Gastroesophageal sphincter (tissue), 4 donors: ENCODE results near the gene AGRP. TPM values are rescaled to one million over a fixed set of nuclear protein-coding genes. Genes with fewer than 3 reads are reported as not detected.

Experiments used
- ATAC-seq: fragments of 150-250 bp; one replicate; pipeline ENCODE4 v1.9.1; 2016; ENCODE audit warnings: mild to moderate bottlenecking, moderate library complexity
- H3K27ac ChIP-seq, 4 donors: fragments of 200-600 bp; sonication (generic) in 3 of 4; 1 replicate in 3 of 4; 2 replicates in 1 of 4; pipeline ENCODE4 v1.5.1; 2016 to 2019
- H3K27me3 ChIP-seq: fragments of 200-600 bp; sonication (generic); one replicate; pipeline ENCODE4 v1.5.1; 2019
- H3K36me3 ChIP-seq, 2 donors: fragments of 200-600 bp; sonication (generic); one replicate each; pipeline ENCODE4 v1.5.1; 2019; ENCODE audit warnings: control low read depth in 1 of 2
- H3K4me1 ChIP-seq, 3 donors: fragments of 200-600 bp; sonication (generic); 1 replicate in 2 of 3; 2 replicates in 1 of 3; pipeline ENCODE4 v1.5.1; 2016 to 2019; ENCODE audit warnings: control low read depth in 2 of 3
- H3K4me3 ChIP-seq, 2 donors: fragments of 200-600 bp; sonication (generic); one replicate each; pipeline ENCODE4 v1.5.1; 2019; ENCODE audit warnings: mild to moderate bottlenecking in 1 of 2, moderate library complexity in 1 of 2
- H3K9me3 ChIP-seq, 3 donors: fragments of 200-600 bp; sonication (generic); one replicate each; pipeline ENCODE4 v1.5.1; 2017 to 2019; ENCODE audit warnings: control low read depth in 2 of 3
- CTCF ChIP-seq, 4 experiments: fragments of 200-600 bp in 2 of 4; fragments of 450-650 bp in 2 of 4; sonication (generic) in 1 of 4; IDR thresholded peaks; one replicate each; pipeline ENCODE4 v1.5.1; 2017 to 2019; ENCODE audit warnings: antibody characterized with exemption in 4 of 4, mild to moderate bottlenecking in 2 of 4, moderate library complexity in 2 of 4
- EP300 ChIP-seq: sonication (generic); formaldehyde crosslinking; IDR thresholded peaks from one replicate; pipeline ENCODE4 v1.6.1; 2017; ENCODE audit warnings: antibody characterized with exemption, mild to moderate bottlenecking
- POLR2A ChIP-seq, 2 donors: fragments of 450-650 bp; IDR thresholded peaks; one replicate each; pipeline ENCODE4 v1.6.1; 2017; ENCODE audit warnings: antibody characterized with exemption in 2 of 2, mild to moderate bottlenecking in 2 of 2, moderate library complexity in 1 of 2
- POLR2AphosphoS5 ChIP-seq: sonication (generic); formaldehyde crosslinking; IDR thresholded peaks from one replicate; pipeline ENCODE4 v1.6.1; 2017; ENCODE audit warnings: antibody characterized with exemption
- WGBS, 2 donors: methylation state at CpG; one replicate each; pipeline ENCODE4 v1.1.5; 2018; ENCODE audit warnings: low coverage in 1 of 2; 5-methylcytosine and 5-hydroxymethylcytosine counted together
- total RNA-seq, 4 donors: library from RNA; depleted of rRNA; stranded (reverse); fragments of >200 nt; gene quantifications; one replicate each; pipeline ENCODE4 v1.1.0, GENCODE V29; 2016

AGRP gene
- total RNA-seq, 4 donors from 2014 or later: not detected

- Histone ChIP-seq H3K4me1 (peaks cover 0 to 95% (median 65%) of the 10 kb centered on the region in 3 donors), H3K27me3 (no peaks in the 10 kb centered on the region), H3K4me3 (no peak overlapping the region), H3K9me3 (no peaks in the 10 kb centered on the region), H3K36me3 (peaks cover 0 to 13% of the 10 kb centered on the region in 2 donors), H3K27ac (peak overlapping the region in 3 of 4 donors; percentile 38 to 68 (median 66))
- no CpG with 5 or more reads among the region's 3 CpGs for WGBS, 2 donors
- peak; percentile 19 for TF ChIP-seq POLR2AphosphoS5
- no peak for TF ChIP-seq POLR2A (IDR thresholded peaks at IDR 0.05)
- no peak for TF ChIP-seq EP300
- no peak for TF ChIP-seq CTCF (IDR thresholded peaks at IDR 0.05)
- ATAC-seq: peak; percentile 52
Measured at GRCh38 chr16:67459861-67460150, 23.5 kb downstream of the AGRP start.

- peaks cover 0 to 90% (median 65%) of the 10 kb centered on the region in 3 donors for H3K4me1 ChIP-seq
- H3K9me3 ChIP-seq: no peaks in the 10 kb centered on the region
- no peaks in the 10 kb centered on the region for H3K27me3 ChIP-seq
- TF ChIP-seq CTCF (IDR thresholded peaks at IDR 0.05) (no peak), EP300 (no peak), POLR2AphosphoS5 (no peak), POLR2A (IDR thresholded peaks at IDR 0.05) (no peak)
- H3K27ac ChIP-seq: peak overlapping the region in 3 of 4 donors; percentile 38 to 68 (median 66)
- peaks cover 0 to 13% of the 10 kb centered on the region in 2 donors for H3K36me3 ChIP-seq
- ATAC-seq: peak; percentile 13
- 60% methylated on average over 1 of the region's 7 CpGs; no CpG with 5 or more reads in 1 of the 2 donors for WGBS, 2 donors
- no peak overlapping the region for H3K4me3 ChIP-seq
Measured at GRCh38 chr16:67459066-67459860, 24.1 kb downstream of the AGRP start.

- TF ChIP-seq CTCF (IDR thresholded peaks at IDR 0.05) (no peak), POLR2A (IDR thresholded peaks at IDR 0.05) (no peak), POLR2AphosphoS5 (no peak), EP300 (no peak)
- H3K27me3 ChIP-seq: no peaks in the 10 kb centered on the region
- no peaks in the 10 kb centered on the region for H3K9me3 ChIP-seq
- peaks cover 0 to 18% of the 10 kb centered on the region in 2 donors for H3K36me3 ChIP-seq
- H3K4me1 ChIP-seq: peaks cover 0 to 80% (median 65%) of the 10 kb centered on the region in 3 donors
- H3K4me3 ChIP-seq: no peak overlapping the region
- no CpG with 5 or more reads among the region's 6 CpGs for WGBS, 2 donors
- no peak for ATAC-seq
- peak overlapping the region in 3 of 4 donors; percentile 38 to 68 (median 66) for H3K27ac ChIP-seq
Measured at GRCh38 chr16:67458121-67458641, 25.2 kb downstream of the AGRP start.

DNA sequence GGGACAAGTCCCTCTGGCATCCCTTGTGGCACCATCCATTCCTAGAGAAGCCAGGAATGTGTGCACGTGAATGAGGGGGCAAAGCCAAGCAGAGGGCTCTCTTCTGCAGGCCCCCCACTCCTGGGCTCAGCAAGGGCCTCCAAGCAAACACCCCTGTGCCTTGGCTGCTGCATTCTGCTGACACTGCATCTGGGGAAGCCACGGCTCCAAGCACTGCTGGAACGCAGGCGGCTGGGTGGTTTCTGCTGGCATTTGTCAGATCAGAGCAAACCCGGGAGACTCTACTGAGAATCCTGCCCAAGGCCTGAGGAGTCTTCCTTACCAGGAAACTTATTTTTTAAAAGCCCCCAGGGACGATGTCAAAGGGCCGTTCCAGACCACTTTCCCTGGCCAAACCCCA, 25.7 kb downstream of the AGRP start:
- WGBS, 2 donors: 20% methylated on average over 1 of the region's 7 CpGs; no CpG with 5 or more reads in 1 of the 2 donors
- Histone ChIP-seq H3K4me3 (no peak overlapping the region), H3K4me1 (peaks cover 0 to 76% (median 61%) of the 10 kb centered on the region in 3 donors), H3K27me3 (no peaks in the 10 kb centered on the region), H3K27ac (peak overlapping the region in 3 of 4 donors; percentile 66 to 76 (median 68)), H3K36me3 (peaks cover 0 to 24% of the 10 kb centered on the region in 2 donors), H3K9me3 (no peaks in the 10 kb centered on the region)
- TF ChIP-seq POLR2A (IDR thresholded peaks at IDR 0.05): no peak
- no peak for TF ChIP-seq POLR2AphosphoS5
- no peak for TF ChIP-seq CTCF (IDR thresholded peaks at IDR 0.05)
- TF ChIP-seq EP300: no peak
- no peak for ATAC-seq
